ENCODE results near the gene FOXK1. TPM values are rescaled to one million over a fixed set of nuclear protein-coding genes. Genes with fewer than 3 reads are reported as not detected.
A peak's percentile ranks its signal among the peaks of the same experiment; 100 is the strongest.
"Not testable (repeated sequence)": the region's sequence is repeated elsewhere in the genome, so short reads cannot be mapped to it uniquely, and the experiment has no call there.

Gene FOXK1
- polyA plus RNA-seq, 1 experiment = 3.3 TPM

GRCh38 chr7:4791101-4791737 is 109.1 kb downstream of the FOXK1 start:
- H3K4me3 ChIP-seq (ENCODE audit: low read depth, low read length) = no peak overlapping the region
- ChIA-PET POLR2A (no interaction called here), CTCF (interaction anchor here (0.7 to 3.8 kb wide), 7 partner anchors 10 to 295 kb away, joined by 3 to 23 read pairs (median 4); partner anchors contain the start of gene RADIL)
- no peaks in the 10 kb centered on the region for H3K27me3 ChIP-seq (ENCODE audit: control insufficient read depth, insufficient read depth, low read length)
- peaks cover 32% of the 10 kb centered on the region for H3K36me3 ChIP-seq (ENCODE audit: control insufficient read depth, insufficient read depth, low read length)
- no peak for DNase-seq (ENCODE audit: low read depth)
- no peak for TF ChIP-seq CTCF (IDR thresholded peaks at IDR 0.05; ENCODE audit: insufficient read depth, low read depth, low read length)

- POLR2A ChIA-PET = no interaction called here
- Histone ChIP-seq H3K36me3 (ENCODE audit: control insufficient read depth, insufficient read depth, low read length) (peaks cover 29% of the 10 kb centered on the region), H3K4me3 (ENCODE audit: low read depth, low read length) (no peak overlapping the region), H3K27me3 (ENCODE audit: control insufficient read depth, insufficient read depth, low read length) (no peaks in the 10 kb centered on the region)
- TF ChIP-seq CTCF (IDR thresholded peaks at IDR 0.05; ENCODE audit: insufficient read depth, low read depth, low read length) = peak; percentile 68
- CTCF ChIA-PET = interaction anchor here (0.9 to 3.8 kb wide), 10 partner anchors 11 to 294 kb away, joined by 3 to 23 read pairs (median 4); no protein-coding TSS in a partner anchor
- no peak for DNase-seq (ENCODE audit: low read depth)
These were observed 109.8 kb downstream of the FOXK1 start for GRCh38 chr7:4791738-4792536.

- TF ChIP-seq CTCF (IDR thresholded peaks at IDR 0.05; ENCODE audit: insufficient read depth, low read depth, low read length) = no peak
- ChIA-PET CTCF (interaction anchor here (0.6 to 3.8 kb wide), 12 partner anchors 11 to 817 kb away, joined by 3 to 23 read pairs (median 4); partner anchors contain the start of gene RADIL), POLR2A (no interaction called here)
- no peak overlapping the region for H3K4me3 ChIP-seq (ENCODE audit: low read depth, low read length)
- H3K36me3 ChIP-seq (ENCODE audit: control insufficient read depth, insufficient read depth, low read length) = peaks cover 26% of the 10 kb centered on the region
- no peak for DNase-seq (ENCODE audit: low read depth)
- no peaks in the 10 kb centered on the region for H3K27me3 ChIP-seq (ENCODE audit: control insufficient read depth, insufficient read depth, low read length)
These were observed 110.5 kb downstream of the FOXK1 start for GRCh38 chr7:4792537-4793126.

GRCh38 chr7:4793385-4793993 is 111.4 kb downstream of the FOXK1 start:
- CTCF ChIA-PET = interaction anchor here (1.0 to 3.8 kb wide), 5 partner anchors 23 to 293 kb away, joined by 3 to 23 read pairs (median 3); partner anchors contain the start of gene RADIL
- H3K4me3 ChIP-seq (ENCODE audit: low read depth, low read length); POLR2A ChIA-PET; DNase-seq (ENCODE audit: low read depth); H3K27me3 ChIP-seq (ENCODE audit: control insufficient read depth, insufficient read depth, low read length): not testable (repeated sequence)
- H3K36me3 ChIP-seq (ENCODE audit: control insufficient read depth, insufficient read depth, low read length) = peaks cover 20% of the 10 kb centered on the region

- H3K4me3 ChIP-seq (ENCODE audit: low read depth, low read length); H3K27me3 ChIP-seq (ENCODE audit: control insufficient read depth, insufficient read depth, low read length); POLR2A ChIA-PET; DNase-seq (ENCODE audit: low read depth): not testable (repeated sequence)
- peaks cover 15% of the 10 kb centered on the region for H3K36me3 ChIP-seq (ENCODE audit: control insufficient read depth, insufficient read depth, low read length)
- CTCF ChIA-PET = interaction anchor here (3.8 kb wide), 1 partner anchor 292 kb away, joined by 23 read pairs; no protein-coding TSS in a partner anchor
These were observed 112.1 kb downstream of the FOXK1 start for GRCh38 chr7:4794171-4794570.
